H9 (cell line): Measurements from ENCODE around the gene RPGR. TPM values are rescaled to one million over a fixed set of nuclear protein-coding genes. Genes with fewer than 3 reads are reported as not detected.

Experiments
- DNase-seq: peaks from one replicate; pipeline ENCODE4 v3.0.0-alpha.2; 2017
- H2AFZ ChIP-seq: one replicate; pipeline ENCODE4 v1.6.1; 2013; ENCODE audit warnings: mild to moderate bottlenecking, low read length, control low read depth, moderate library complexity
- H2AK5ac ChIP-seq: 2 replicates; pipeline ENCODE4 v1.6.1; 2013; ENCODE audit warnings: low read length, control low read depth, mixed read lengths; ENCODE audit not compliant: insufficient read length
- H2BK120ac ChIP-seq: one replicate; pipeline ENCODE4 v1.6.1; 2013; ENCODE audit warnings: low read depth, mild to moderate bottlenecking, low read length, control low read depth, inconsistent platforms; ENCODE audit not compliant: poor library complexity, severe bottlenecking
- H2BK12ac ChIP-seq: 2 replicates; pipeline ENCODE4 v1.6.1; 2013; ENCODE audit warnings: low read length, control low read depth, mixed read lengths, low read depth; ENCODE audit not compliant: insufficient read length
- H2BK15ac ChIP-seq: 2 replicates; pipeline ENCODE4 v1.6.1; 2013; ENCODE audit warnings: low read depth, low read length, control low read depth
- H2BK20ac ChIP-seq: one replicate; pipeline ENCODE4 v1.6.1; 2013; ENCODE audit warnings: low read depth, mild to moderate bottlenecking, low read length, control low read depth, inconsistent platforms; ENCODE audit not compliant: poor library complexity, severe bottlenecking
- H2BK5ac ChIP-seq: 2 replicates; pipeline ENCODE4 v1.6.1; 2013; ENCODE audit warnings: low read length, control low read depth, mixed read lengths; ENCODE audit not compliant: insufficient read length
- H3K14ac ChIP-seq: 2 replicates; pipeline ENCODE4 v1.6.1; 2013; ENCODE audit warnings: low read length, control low read depth; ENCODE audit not compliant: insufficient read depth
- H3K18ac ChIP-seq: 2 replicates; pipeline ENCODE4 v1.6.1; 2013; ENCODE audit warnings: low read depth, mild to moderate bottlenecking, mixed read lengths, low read length, control low read depth; ENCODE audit not compliant: insufficient read length
- H3K23ac ChIP-seq: 2 replicates; pipeline ENCODE4 v1.6.1; 2013; ENCODE audit warnings: low read length, control low read depth, mixed read lengths, low read depth; ENCODE audit not compliant: insufficient read length
- H3K23me2 ChIP-seq: 2 replicates; pipeline ENCODE4 v1.6.1; 2013; ENCODE audit warnings: low read depth, mild to moderate bottlenecking, mixed read lengths, low read length, control low read depth; ENCODE audit not compliant: insufficient read length, poor library complexity, severe bottlenecking
- H3K27ac ChIP-seq: 2 replicates; pipeline ENCODE4 v1.5.1; 2013; ENCODE audit warnings: low read length, control low read depth, mixed read lengths, low read depth; ENCODE audit not compliant: insufficient read length
- H3K27me3 ChIP-seq: 2 replicates; pipeline ENCODE4 v1.6.1; 2013; ENCODE audit warnings: low read length, control low read depth, inconsistent platforms; ENCODE audit not compliant: insufficient read depth
- H3K4ac ChIP-seq: 2 replicates; pipeline ENCODE4 v1.6.1; 2013; ENCODE audit warnings: low read depth, mild to moderate bottlenecking, control low read depth, inconsistent platforms, low read length, moderate library complexity
- H3K4me1 ChIP-seq: 2 replicates; pipeline ENCODE4 v1.6.1; 2013; ENCODE audit warnings: low read length, control low read depth, inconsistent platforms; ENCODE audit not compliant: insufficient read depth
- H3K4me2 ChIP-seq: 2 replicates; pipeline ENCODE4 v1.6.1; 2013; ENCODE audit warnings: low read length, control low read depth, mixed read lengths; ENCODE audit not compliant: insufficient read length, insufficient read depth
- H3K56ac ChIP-seq: 2 replicates; pipeline ENCODE4 v1.6.1; 2013; ENCODE audit warnings: low read depth, mild to moderate bottlenecking, mixed read lengths, low read length, control low read depth; ENCODE audit not compliant: insufficient read length
- H3K79me1 ChIP-seq: 2 replicates; pipeline ENCODE4 v1.6.1; 2013; ENCODE audit warnings: low read depth, mild to moderate bottlenecking, moderate library complexity, low read length, control low read depth, inconsistent platforms; ENCODE audit not compliant: insufficient read depth, poor library complexity, severe bottlenecking
- H3K79me2 ChIP-seq: 2 replicates; pipeline ENCODE4 v1.6.1; 2013; ENCODE audit warnings: low read length, control low read depth, inconsistent platforms; ENCODE audit not compliant: insufficient read depth
- H3K9ac ChIP-seq: 2 replicates; pipeline ENCODE4 v1.6.1; 2013; ENCODE audit warnings: low read length, control low read depth, mixed read lengths; ENCODE audit not compliant: insufficient read length; ENCODE audit errors: extremely low read depth
- H3K9me3 ChIP-seq: one replicate; pipeline ENCODE4 v1.6.1; 2013; ENCODE audit warnings: low read depth, low read length, inconsistent platforms; ENCODE audit not compliant: control insufficient read depth
- H3T11ph ChIP-seq: one replicate; pipeline ENCODE4 v1.6.1; 2013; ENCODE audit warnings: mild to moderate bottlenecking, low read length, control low read depth, inconsistent platforms
- H4K20me1 ChIP-seq: one replicate; pipeline ENCODE4 v1.6.1; 2013; ENCODE audit not compliant: control insufficient read depth, insufficient read length, insufficient read depth
- H4K5ac ChIP-seq: 2 replicates; pipeline ENCODE4 v1.6.1; 2013; ENCODE audit warnings: low read depth, mild to moderate bottlenecking, mixed read lengths, low read length, control low read depth; ENCODE audit not compliant: insufficient read length
- H4K8ac ChIP-seq: replicated peaks from 2 replicates; pipeline ENCODE4 v1.6.1; 2013; ENCODE audit warnings: low read length, control low read depth, mixed read lengths, low read depth; ENCODE audit not compliant: insufficient read length
- H4K91ac ChIP-seq: 2 replicates; pipeline ENCODE4 v1.6.1; 2013; ENCODE audit warnings: low read depth, mild to moderate bottlenecking, moderate library complexity, mixed read lengths, low read length, control low read depth; ENCODE audit not compliant: insufficient read length
- H3K27ac Mint-ChIP-seq, 3 experiments: 2 replicates in 2 of 3; 3 replicates in 1 of 3; pipeline ENCODE4 v1.8.0; 2020 to 2021; ENCODE audit warnings: mixed read lengths in 3 of 3, mild to moderate bottlenecking in 1 of 3, moderate library complexity in 1 of 3
- H3K27me3 Mint-ChIP-seq: 2 replicates; pipeline ENCODE4 v1.8.0; 2021; ENCODE audit warnings: low read depth, mild to moderate bottlenecking, moderate library complexity, mixed read lengths
- H3K36me3 Mint-ChIP-seq, 3 experiments: 2 replicates in 2 of 3; 3 replicates in 1 of 3; pipeline ENCODE4 v1.8.0; 2020 to 2021; ENCODE audit warnings: low read depth in 3 of 3, mixed read lengths in 3 of 3; ENCODE audit not compliant: insufficient read depth in 1 of 3
- H3K4me1 Mint-ChIP-seq, 2 experiments: 2 replicates each; pipeline ENCODE4 v1.8.0; 2020; ENCODE audit warnings: mixed read lengths in 2 of 2
- H3K4me3 Mint-ChIP-seq, 2 experiments: 2 replicates in 1 of 2; 3 replicates in 1 of 2; pipeline ENCODE4 v1.8.0; 2020 to 2021; ENCODE audit warnings: mild to moderate bottlenecking in 2 of 2, mixed read lengths in 2 of 2, moderate library complexity in 1 of 2
- H3K9me3 Mint-ChIP-seq, 2 experiments: 2 replicates in 1 of 2; 3 replicates in 1 of 2; pipeline ENCODE4 v1.8.0; 2020; ENCODE audit warnings: mild to moderate bottlenecking in 2 of 2, mixed read lengths in 2 of 2, moderate library complexity in 1 of 2
- CTCF ChIP-seq: fragments of 200-600 bp; sonication (generic); conservative IDR thresholded peaks from 3 replicates; pipeline ENCODE4 v1.8.0; 2021; ENCODE audit warnings: antibody characterized with exemption, mild to moderate bottlenecking
- WGBS: extraction: QIAGEN DNeasy Blood & Tissue Kit; methylation state at CpG from one replicate; pipeline ENCODE4 v1.1.7; 2013; ENCODE audit warnings: missing lambda C conversion rate, low lambda C conversion rate, mixed read lengths; ENCODE audit not compliant: insufficient read length; ENCODE audit errors: extremely low coverage; 5-methylcytosine and 5-hydroxymethylcytosine counted together
- total RNA-seq: library from RNA; stranded (reverse); gene quantifications from 2 replicates; pipeline ENCODE4 v1.2.1, GENCODE V29; 2021

The RPGR gene
- total RNA-seq, 1 experiment from 2014 or later, result 7.3 TPM

- Histone ChIP-seq H3K79me2 (no peaks in the 10 kb centered on the region), H3T11ph (no peak overlapping the region), H3K4me2 (no peak overlapping the region), H2BK12ac (no peak overlapping the region), H2BK120ac (no peak overlapping the region), H3K9ac (no peak overlapping the region), H3K9me3 (no peaks in the 10 kb centered on the region), H2BK20ac (no peak overlapping the region), H3K4ac (no peak overlapping the region), H2AK5ac (no peak overlapping the region), H3K23me2 (no peaks in the 10 kb centered on the region), H3K79me1 (no peaks in the 10 kb centered on the region), H4K20me1 (no peaks in the 10 kb centered on the region), H4K91ac (no peak overlapping the region), H3K56ac (no peak overlapping the region), H3K27me3 (no peaks in the 10 kb centered on the region), H3K18ac (no peak overlapping the region), H3K23ac (no peak overlapping the region), H2BK15ac (no peak overlapping the region), H2BK5ac (no peak overlapping the region), H2AFZ (no peak overlapping the region), H3K27ac (no peak overlapping the region), H3K14ac (no peak overlapping the region), H4K5ac (no peak overlapping the region), H4K8ac (no peak overlapping the region), H3K4me1 (no peaks in the 10 kb centered on the region)
- Mint-ChIP-seq H3K36me3 (peaks cover 0 to 2% (median 2%) of the 10 kb centered on the region in 3 experiments; a peak in 2 of 7 replicates), H3K4me3 (no peak overlapping the region), H3K4me1 (peaks cover 11 to 12% of the 10 kb centered on the region in 2 experiments), H3K27me3 (no peaks in the 10 kb centered on the region; the same call in 1 of the 2 replicates), H3K27ac (no peak overlapping the region), H3K9me3 (peaks cover 38 to 48% of the 10 kb centered on the region in 2 experiments)
- no peak for TF ChIP-seq CTCF
- DNase-seq, result no peak
- no CpG with 5 or more reads among the region's 2 CpGs for whole genome bisulfite sequencing
These were observed 51.2 kb downstream of the RPGR start for GRCh38 chrX:38276089-38276488.
